ENCODE results near the gene NLGN1. TPM values are rescaled to one million over a fixed set of nuclear protein-coding genes. Genes with fewer than 3 reads are reported as not detected.

The NLGN1 gene
- total and polyA plus RNA-seq, 2 experiments from 2014 or later: 14.3 to 20.1 TPM

GRCh38 chr3:173897631-173898030 is 500.1 kb downstream of the NLGN1 start:
- Histone ChIP-seq H3K9me2 (ENCODE audit: insufficient read depth) (no peaks in the 10 kb centered on the region), H3K4me2 (ENCODE audit: unreplicated experiment) (no peak overlapping the region), H3K27me3 (replicated peaks; ENCODE audit: insufficient read depth) (no peaks in the 10 kb centered on the region), H4K20me1 (ENCODE audit: insufficient read depth) (no peaks in the 10 kb centered on the region), H3F3A (ENCODE audit: insufficient read depth) (peaks cover 16% of the 10 kb centered on the region), H3K27ac (no peak overlapping the region), H3K9me3 (ENCODE audit: low read depth) (no peaks in the 10 kb centered on the region), H3K79me2 (ENCODE audit: insufficient read depth) (no peaks in the 10 kb centered on the region), H3K9ac (no peak overlapping the region), H3K4me1 (ENCODE audit: insufficient read depth) (peaks cover 20% of the 10 kb centered on the region), H2AFZ (no peak overlapping the region), H3K36me3 (ENCODE audit: low read depth) (no peaks in the 10 kb centered on the region), H3K4me3 (no peak overlapping the region)
- TF ChIP-seq EZH2phosphoT487 (IDR thresholded peaks at IDR 0.05; ENCODE audit: insufficient read depth, low read depth): no peak
- no peak for TF ChIP-seq EZH2 (IDR thresholded peaks at IDR 0.05; ENCODE audit: insufficient read depth, poor library complexity, severe bottlenecking)
- DNase-seq: no peak
- in situ Hi-C loops (cut with MboI): no loop called here

DNA sequence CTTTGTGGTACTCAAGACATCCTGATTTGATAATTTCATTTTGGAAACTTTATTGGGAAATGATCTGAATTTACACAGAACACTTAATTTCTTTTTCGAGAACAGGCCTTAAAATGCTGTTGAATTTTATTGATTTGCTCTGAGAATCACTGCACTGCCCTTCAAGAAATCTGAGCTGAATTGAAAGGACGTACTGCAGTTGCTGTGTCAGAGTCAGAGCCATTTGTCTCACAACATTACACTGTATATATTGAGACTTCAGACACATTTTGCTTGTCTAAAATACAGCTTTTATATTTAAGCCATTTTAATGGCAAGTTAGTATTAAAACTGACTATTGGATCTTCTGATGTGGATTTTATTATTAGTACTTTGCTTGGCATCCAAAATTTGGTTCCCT is 504.1 kb downstream of the NLGN1 start:
- H3K27ac ChIP-seq: no peak overlapping the region
- H4K20me1 ChIP-seq (ENCODE audit: insufficient read depth): no peaks in the 10 kb centered on the region
- no peaks in the 10 kb centered on the region for H3K36me3 ChIP-seq (ENCODE audit: low read depth)
- H3K9me3 ChIP-seq (ENCODE audit: low read depth): no peaks in the 10 kb centered on the region
- H3K9ac ChIP-seq: no peak overlapping the region
- 81 to 95% methylated on average over 2 of the region's 2 CpGs for WGBS, 2 experiments (ENCODE audit: low coverage in 1 of 2, low lambda C conversion rate in 2 of 2, missing lambda C conversion rate in 2 of 2)
- H2AFZ ChIP-seq: no peak overlapping the region
- no peaks in the 10 kb centered on the region for H3K9me2 ChIP-seq (ENCODE audit: insufficient read depth)
- H3K79me2 ChIP-seq (ENCODE audit: insufficient read depth): no peaks in the 10 kb centered on the region
- in situ Hi-C loops (cut with MboI): no loop called here
- peaks cover 16% of the 10 kb centered on the region for H3K4me1 ChIP-seq (ENCODE audit: insufficient read depth)
- no peak overlapping the region for H3K4me2 ChIP-seq (ENCODE audit: unreplicated experiment)
- DNase-seq: no peak
- TF ChIP-seq EZH2phosphoT487 (IDR thresholded peaks at IDR 0.05; ENCODE audit: insufficient read depth, low read depth): no peak
- no peak for TF ChIP-seq EZH2 (IDR thresholded peaks at IDR 0.05; ENCODE audit: insufficient read depth, poor library complexity, severe bottlenecking)
- no peak overlapping the region for H3K4me3 ChIP-seq
- no peaks in the 10 kb centered on the region for H3K27me3 ChIP-seq (replicated peaks; ENCODE audit: insufficient read depth)
- H3F3A ChIP-seq (ENCODE audit: insufficient read depth): no peaks in the 10 kb centered on the region; the same call in 1 of the 2 replicates

DNA sequence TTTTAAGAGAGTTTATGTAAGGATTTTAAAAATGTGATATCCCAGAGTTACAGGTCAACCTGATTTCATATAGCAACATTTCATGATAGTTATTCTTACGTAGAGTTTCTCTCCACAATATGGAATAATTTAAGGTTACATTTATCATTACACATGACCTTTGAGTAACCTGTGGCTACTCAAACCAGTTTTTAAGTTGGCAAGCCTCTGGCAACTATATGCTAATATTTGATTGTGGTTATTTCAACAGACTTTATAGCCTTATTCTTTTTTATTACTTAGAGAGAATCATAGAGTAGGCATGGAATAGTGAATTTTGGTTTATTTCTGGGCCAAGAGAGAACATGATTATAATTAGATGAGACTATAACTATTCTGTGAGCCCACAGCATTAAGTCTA is 504.9 kb downstream of the NLGN1 start:
- Histone ChIP-seq H3K79me2 (ENCODE audit: insufficient read depth) (no peaks in the 10 kb centered on the region), H3K4me3 (no peak overlapping the region), H2AFZ (no peak overlapping the region), H3F3A (ENCODE audit: insufficient read depth) (no peaks in the 10 kb centered on the region; the same call in 1 of the 2 replicates), H3K36me3 (ENCODE audit: low read depth) (no peaks in the 10 kb centered on the region), H3K9me3 (ENCODE audit: low read depth) (no peaks in the 10 kb centered on the region), H3K9ac (no peak overlapping the region), H3K4me2 (ENCODE audit: unreplicated experiment) (no peak overlapping the region), H3K27ac (peak overlapping the region; percentile 21), H4K20me1 (ENCODE audit: insufficient read depth) (no peaks in the 10 kb centered on the region), H3K27me3 (replicated peaks; ENCODE audit: insufficient read depth) (no peaks in the 10 kb centered on the region), H3K4me1 (ENCODE audit: insufficient read depth) (peaks cover 16% of the 10 kb centered on the region), H3K9me2 (ENCODE audit: insufficient read depth) (no peaks in the 10 kb centered on the region)
- in situ Hi-C loops (cut with MboI): no loop called here
- no peak for DNase-seq
- TF ChIP-seq EZH2phosphoT487 (IDR thresholded peaks at IDR 0.05; ENCODE audit: insufficient read depth, low read depth) (no peak), EZH2 (IDR thresholded peaks at IDR 0.05; ENCODE audit: insufficient read depth, poor library complexity, severe bottlenecking) (no peak)
- WGBS, 2 experiments (ENCODE audit: low coverage in 1 of 2, low lambda C conversion rate in 2 of 2, missing lambda C conversion rate in 2 of 2): 92 to 97% methylated on average over 1 of the region's 1 CpG

GRCh38 chr3:173902871-173903270 is 505.3 kb downstream of the NLGN1 start:
- H3K9me2 ChIP-seq (ENCODE audit: insufficient read depth): no peaks in the 10 kb centered on the region
- no peaks in the 10 kb centered on the region for H4K20me1 ChIP-seq (ENCODE audit: insufficient read depth)
- peak overlapping the region; percentile 21 for H3K27ac ChIP-seq
- DNase-seq: peak; percentile 60
- WGBS, 2 experiments (ENCODE audit: low coverage in 1 of 2, low lambda C conversion rate in 2 of 2, missing lambda C conversion rate in 2 of 2): 71 to 74% methylated on average over 2 of the region's 2 CpGs
- no peaks in the 10 kb centered on the region for H3K27me3 ChIP-seq (replicated peaks; ENCODE audit: insufficient read depth)
- no peak for TF ChIP-seq EZH2 (IDR thresholded peaks at IDR 0.05; ENCODE audit: insufficient read depth, poor library complexity, severe bottlenecking)
- TF ChIP-seq EZH2phosphoT487 (IDR thresholded peaks at IDR 0.05; ENCODE audit: insufficient read depth, low read depth): no peak
- no peak overlapping the region for H2AFZ ChIP-seq
- no peaks in the 10 kb centered on the region; the same call in 1 of the 2 replicates for H3F3A ChIP-seq (ENCODE audit: insufficient read depth)
- H3K36me3 ChIP-seq (ENCODE audit: low read depth): no peaks in the 10 kb centered on the region
- H3K9ac ChIP-seq: no peak overlapping the region
- H3K4me2 ChIP-seq (ENCODE audit: unreplicated experiment): no peak overlapping the region
- no peaks in the 10 kb centered on the region for H3K9me3 ChIP-seq (ENCODE audit: low read depth)
- H3K4me1 ChIP-seq (ENCODE audit: insufficient read depth): peaks cover 16% of the 10 kb centered on the region
- H3K79me2 ChIP-seq (ENCODE audit: insufficient read depth): no peaks in the 10 kb centered on the region
- in situ Hi-C loops (cut with MboI): no loop called here
- H3K4me3 ChIP-seq: no peak overlapping the region

DNA sequence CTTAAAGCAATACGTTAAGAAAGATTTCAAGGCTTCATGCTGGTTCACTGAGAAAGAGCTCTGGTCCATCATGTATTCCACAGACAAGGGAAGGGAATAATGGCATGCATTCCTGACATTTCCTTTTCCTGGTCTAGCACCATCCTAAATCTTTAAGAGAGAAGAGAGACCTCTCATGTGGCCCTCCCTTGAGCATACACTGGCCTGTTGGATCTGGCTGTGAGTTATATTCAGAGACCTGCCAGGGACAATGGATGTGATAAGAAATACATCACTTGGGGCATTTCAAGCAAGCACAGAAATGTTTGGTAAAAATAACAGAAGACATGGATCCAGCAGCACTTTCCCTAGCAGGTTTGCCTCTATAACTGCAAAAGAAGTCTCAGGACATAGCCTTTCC is 507.8 kb downstream of the NLGN1 start:
- WGBS, 2 experiments (ENCODE audit: low coverage in 1 of 2, low lambda C conversion rate in 2 of 2, missing lambda C conversion rate in 2 of 2): 93 to 100% methylated on average over 1 of the region's 1 CpG
- H4K20me1 ChIP-seq (ENCODE audit: insufficient read depth): no peaks in the 10 kb centered on the region
- TF ChIP-seq EZH2phosphoT487 (IDR thresholded peaks at IDR 0.05; ENCODE audit: insufficient read depth, low read depth) (no peak), EZH2 (IDR thresholded peaks at IDR 0.05; ENCODE audit: insufficient read depth, poor library complexity, severe bottlenecking) (no peak)

More for the DNA sequence above, 507.8 kb downstream of the NLGN1 start:
- Histone ChIP-seq H3K4me3 (no peak overlapping the region), H3K27me3 (replicated peaks; ENCODE audit: insufficient read depth) (no peaks in the 10 kb centered on the region), H3K27ac (no peak overlapping the region), H3K4me2 (ENCODE audit: unreplicated experiment) (no peak overlapping the region), H3K9ac (no peak overlapping the region), H3K9me2 (ENCODE audit: insufficient read depth) (no peaks in the 10 kb centered on the region), H3K9me3 (ENCODE audit: low read depth) (no peaks in the 10 kb centered on the region), H3F3A (ENCODE audit: insufficient read depth) (no peaks in the 10 kb centered on the region; the same call in 1 of the 2 replicates), H2AFZ (no peak overlapping the region), H3K79me2 (ENCODE audit: insufficient read depth) (no peaks in the 10 kb centered on the region), H3K4me1 (ENCODE audit: insufficient read depth) (peaks cover 16% of the 10 kb centered on the region), H3K36me3 (ENCODE audit: low read depth) (no peaks in the 10 kb centered on the region)
- DNase-seq: no peak
- in situ Hi-C loops (cut with MboI): no loop called here

All from GM23248 (cell line).